GM18873 (cell line): ENCODE data around the gene LRWD1.

Experiments
- ATAC-seq: cut with Tn5 transposase; IDR thresholded peaks from one replicate; pipeline ENCODE4 v1.9.1; 2021; ENCODE audit warnings: mild to moderate bottlenecking, moderate library complexity, moderate number of reproducible peaks; ENCODE audit not compliant: unreplicated experiment, low FRiP score

LRWD1 gene

GRCh38 chr7:102464577-102465280 lies at the start of gene LRWD1, which contains the start of gene ALKBH4:
TSS of gene LRWD1 (plus strand) at chr7:102464984. CDS start at chr7:102465081, 97 bp downstream.
TSS of gene ALKBH4 (minus strand) at chr7:102464863. CDS start at chr7:102464836, 27 bp downstream.
- peak; percentile 70 for ATAC-seq

GRCh38 chr7:102415685-102416225 lies 49.0 kb upstream of the LRWD1 start:
- peak; percentile 59 for ATAC-seq

GRCh38 chr7:102416406-102416805 lies 48.4 kb upstream of the LRWD1 start:
- ATAC-seq: no peak

- ATAC-seq: no peak
These were observed 47.7 kb upstream of the LRWD1 start for GRCh38 chr7:102417105-102417504.

- no peak for ATAC-seq
These were observed 46.2 kb upstream of the LRWD1 start for GRCh38 chr7:102418592-102418991.

- no peak for ATAC-seq
These were observed 43.0 kb upstream of the LRWD1 start for GRCh38 chr7:102421706-102422240.

GRCh38 chr7:102424129-102424551 lies 40.6 kb upstream of the LRWD1 start:
- no peak for ATAC-seq

- no peak for ATAC-seq
These were observed 40.0 kb upstream of the LRWD1 start for GRCh38 chr7:102424787-102425218.

- ATAC-seq: peak; percentile 58
These were observed 39.0 kb upstream of the LRWD1 start for GRCh38 chr7:102425639-102426267.

- no peak for ATAC-seq
These were observed 38.3 kb upstream of the LRWD1 start for GRCh38 chr7:102426268-102427018.

- ATAC-seq: no peak
These were observed 37.8 kb upstream of the LRWD1 start for GRCh38 chr7:102427019-102427405.

- no peak for ATAC-seq
These were observed 35.5 kb upstream of the LRWD1 start for GRCh38 chr7:102429141-102429899.

GRCh38 chr7:102431617-102432298 lies 33.0 kb upstream of the LRWD1 start:
- peak; percentile 30 for ATAC-seq

GRCh38 chr7:102432442-102433218 lies 32.2 kb upstream of the LRWD1 start:
- peak; percentile 37 for ATAC-seq

GRCh38 chr7:102433219-102434038 lies 31.4 kb upstream of the LRWD1 start, which contains the start of gene ORAI2:
TSS of gene ORAI2 (plus strand) at chr7:102433575. CDS start at chr7:102438957, 5,382 bp downstream.
- ATAC-seq: peak; percentile 41

GRCh38 chr7:102434039-102434486 lies 30.7 kb upstream of the LRWD1 start:
- ATAC-seq: no peak

GRCh38 chr7:102436118-102436517 lies 28.7 kb upstream of the LRWD1 start:
- no peak for ATAC-seq
